ENCODE results near the gene TAMALIN. TPM values are rescaled to one million over a fixed set of nuclear protein-coding genes. Genes with fewer than 3 reads are reported as not detected.

Gene TAMALIN
- total and polyA plus RNA-seq, 7 experiments from 2014 or later: 1.1 to 501 (median 30.1) TPM

DNA sequence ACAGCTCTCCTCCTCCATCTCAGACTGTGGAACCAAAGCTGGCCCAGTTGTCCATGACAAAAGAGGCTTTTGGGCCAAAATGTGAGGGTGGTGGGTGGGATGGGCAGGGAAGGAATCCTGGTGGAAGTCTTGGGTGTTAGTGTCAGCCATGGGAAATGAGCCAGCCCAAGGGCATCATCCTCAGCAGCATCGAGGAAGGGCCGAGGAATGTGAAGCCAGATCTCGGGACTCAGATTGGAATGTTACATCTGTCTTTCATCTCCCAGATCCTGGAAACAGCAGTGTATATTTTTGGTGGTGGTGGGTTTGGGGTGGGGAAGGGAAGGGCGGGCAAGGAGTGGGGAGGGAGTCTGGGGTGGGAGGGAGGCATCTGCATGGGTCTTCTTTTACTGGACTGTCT lies 11.8 kb upstream of the TAMALIN start:
- intact Hi-C loops (cut with micrococcal nuclease): no loop called here
- Histone ChIP-seq H3K36me3 (ENCODE audit: control insufficient read depth in 2 of 3, insufficient read depth in 3 of 3, low read length in 3 of 3) (peaks cover 0 to 19% (median 0%) of the 10 kb centered on the region in 3 experiments), H3K27ac (ENCODE audit: low read depth, low read length) (no peak overlapping the region), H3K9me3 (ENCODE audit: control insufficient read depth in 2 of 3, low read length in 3 of 3) (no peaks in the 10 kb centered on the region), H3K4me1 (ENCODE audit: control insufficient read depth in 2 of 2, insufficient read depth in 2 of 2, low read length in 2 of 2) (no peaks in the 10 kb centered on the region), H3K27me3 (ENCODE audit: control insufficient read depth in 2 of 2, insufficient read depth in 2 of 2, low read length in 2 of 2) (no peaks in the 10 kb centered on the region), H3K4me3 (ENCODE audit: low read length) (no peak overlapping the region)
- Mint-ChIP-seq H3K4me1 (peaks cover 4 to 8% (median 5%) of the 10 kb centered on the region in 7 donors), H3K27me3 (no peaks in the 10 kb centered on the region), H3K36me3 (peaks cover 0 to 17% (median 4%) of the 10 kb centered on the region in 5 donors), H3K27ac (peak overlapping the region in 1 of 9 donors; percentile 37), H3K9me3 (no peaks in the 10 kb centered on the region), H3K4me3 (no peak overlapping the region)
- DNase-seq: no peak
- ATAC-seq: no peak
- POLR2A ChIA-PET: interaction anchor here (1.1 to 1.2 kb wide), 2 partner anchors 13 to 24 kb away, joined by 3 read pairs; no protein-coding TSS in a partner anchor
- CTCF ChIA-PET: interaction anchor here (1.4 to 14.3 kb wide), 3 partner anchors 28 to 90 kb away, joined by 4 to 319 read pairs (median 10); no protein-coding TSS in a partner anchor

- DNase-seq: no peak
- H3K27me3 Mint-ChIP-seq: no peaks in the 10 kb centered on the region
- ChIA-PET CTCF (interaction anchor here (0.9 to 14.3 kb wide), 2 partner anchors 26 to 75 kb away, joined by 3 to 319 read pairs; no protein-coding TSS in a partner anchor), POLR2A (interaction anchor here (1.3 kb wide), 1 partner anchor 25 kb away, joined by 4 read pairs; no protein-coding TSS in a partner anchor)
- ATAC-seq: no peak
- no peaks in the 10 kb centered on the region for H3K4me1 ChIP-seq (ENCODE audit: control insufficient read depth in 2 of 2, insufficient read depth in 2 of 2, low read length in 2 of 2)
- no peaks in the 10 kb centered on the region for H3K27me3 ChIP-seq (ENCODE audit: control insufficient read depth in 2 of 2, insufficient read depth in 2 of 2, low read length in 2 of 2)
- H3K9me3 Mint-ChIP-seq: no peaks in the 10 kb centered on the region
- H3K27ac Mint-ChIP-seq: no peak overlapping the region
- H3K36me3 Mint-ChIP-seq: peaks cover 0 to 13% (median 4%) of the 10 kb centered on the region in 5 donors
- peaks cover 0 to 13% (median 0%) of the 10 kb centered on the region in 3 experiments for H3K36me3 ChIP-seq (ENCODE audit: control insufficient read depth in 2 of 3, insufficient read depth in 3 of 3, low read length in 3 of 3)
- no peak overlapping the region for H3K4me3 Mint-ChIP-seq
- no peaks in the 10 kb centered on the region for H3K9me3 ChIP-seq (ENCODE audit: control insufficient read depth in 2 of 3, low read length in 3 of 3)
- no peak overlapping the region for H3K27ac ChIP-seq (ENCODE audit: low read depth, low read length)
- no peak overlapping the region for H3K4me3 ChIP-seq (ENCODE audit: low read length)
- intact Hi-C loops (cut with micrococcal nuclease): no loop called here
- H3K4me1 Mint-ChIP-seq: peaks cover 4 to 8% (median 5%) of the 10 kb centered on the region in 7 donors
Observed at GRCh38 chr12:51997136-51997535, 9.6 kb upstream of the TAMALIN start.

GRCh38 chr12:52003016-52003550 lies 3.7 kb upstream of the TAMALIN start:
- H3K36me3 Mint-ChIP-seq: peaks cover 0 to 4% (median 0%) of the 10 kb centered on the region in 5 donors

GRCh38 chr12:52003591-52003990 lies 3.2 kb upstream of the TAMALIN start:
- ATAC-seq: no peak
- DNase-seq: no peak
- peaks cover 0 to 6% (median 0%) of the 10 kb centered on the region in 3 experiments for H3K36me3 ChIP-seq (ENCODE audit: control insufficient read depth in 2 of 3, insufficient read depth in 3 of 3, low read length in 3 of 3)
- H3K9me3 Mint-ChIP-seq: no peaks in the 10 kb centered on the region
- peak overlapping the region in 3 of 9 donors; percentile 9 to 78 (median 24) for H3K27ac Mint-ChIP-seq
- H3K4me1 Mint-ChIP-seq: peaks cover 4 to 22% (median 16%) of the 10 kb centered on the region in 7 donors
- POLR2A ChIA-PET: interaction anchor here (0.7 to 10.3 kb wide), 4 partner anchors 10 to 19 kb away, joined by 3 to 162 read pairs (median 4); no protein-coding TSS in a partner anchor
- peaks cover 0 to 10% of the 10 kb centered on the region in 2 donors for H3K4me1 ChIP-seq (ENCODE audit: control insufficient read depth in 2 of 2, insufficient read depth in 2 of 2, low read length in 2 of 2)
- H3K27ac ChIP-seq (ENCODE audit: low read depth, low read length): no peak overlapping the region
- CTCF ChIA-PET: interaction anchor here (0.8 to 13.0 kb wide), 6 partner anchors 11 to 635 kb away, joined by 3 to 316 read pairs (median 8); no protein-coding TSS in a partner anchor
- no peak overlapping the region for H3K4me3 Mint-ChIP-seq
- no peaks in the 10 kb centered on the region for H3K9me3 ChIP-seq (ENCODE audit: control insufficient read depth in 2 of 3, low read length in 3 of 3)
- H3K4me3 ChIP-seq (ENCODE audit: low read length): no peak overlapping the region
- peaks cover 0 to 45% (median 0%) of the 10 kb centered on the region in 5 donors for H3K27me3 Mint-ChIP-seq
- H3K36me3 Mint-ChIP-seq: peaks cover 0 to 5% (median 0%) of the 10 kb centered on the region in 5 donors
- intact Hi-C loops (cut with micrococcal nuclease): no loop called here
- H3K27me3 ChIP-seq (ENCODE audit: control insufficient read depth in 2 of 2, insufficient read depth in 2 of 2, low read length in 2 of 2): no peaks in the 10 kb centered on the region

More at GRCh38 chr12:52003016-52003550, 3.7 kb upstream of the TAMALIN start:
- Histone ChIP-seq H3K27me3 (ENCODE audit: control insufficient read depth in 2 of 2, insufficient read depth in 2 of 2, low read length in 2 of 2) (no peaks in the 10 kb centered on the region), H3K4me1 (ENCODE audit: control insufficient read depth in 2 of 2, insufficient read depth in 2 of 2, low read length in 2 of 2) (peaks cover 0 to 7% of the 10 kb centered on the region in 2 donors), H3K4me3 (ENCODE audit: low read length) (no peak overlapping the region), H3K9me3 (ENCODE audit: control insufficient read depth in 2 of 3, low read length in 3 of 3) (no peaks in the 10 kb centered on the region), H3K36me3 (ENCODE audit: control insufficient read depth in 2 of 3, insufficient read depth in 3 of 3, low read length in 3 of 3) (peaks cover 0 to 6% (median 0%) of the 10 kb centered on the region in 3 experiments), H3K27ac (ENCODE audit: low read depth, low read length) (no peak overlapping the region)
- CTCF ChIA-PET: interaction anchor here (0.8 to 13.0 kb wide), 5 partner anchors 10 to 634 kb away, joined by 3 to 316 read pairs (median 10); no protein-coding TSS in a partner anchor
- POLR2A ChIA-PET: interaction anchor here (0.7 to 10.3 kb wide), 4 partner anchors 10 to 19 kb away, joined by 3 to 162 read pairs (median 4); no protein-coding TSS in a partner anchor
- H3K9me3 Mint-ChIP-seq: no peaks in the 10 kb centered on the region
- intact Hi-C loops (cut with micrococcal nuclease): no loop called here
- peaks cover 0 to 41% (median 0%) of the 10 kb centered on the region in 5 donors for H3K27me3 Mint-ChIP-seq
- H3K27ac Mint-ChIP-seq: peak overlapping the region in 1 of 9 donors; percentile 78
- peaks cover 0 to 17% (median 13%) of the 10 kb centered on the region in 7 donors for H3K4me1 Mint-ChIP-seq
- ATAC-seq (no peak), DNase-seq (no peak)
- peak overlapping the region in 1 of 10 donors; percentile 42 for H3K4me3 Mint-ChIP-seq

GRCh38 chr12:52004042-52004648 lies 2.6 kb upstream of the TAMALIN start:
- CTCF ChIA-PET: interaction anchor here (0.9 to 13.0 kb wide), 7 partner anchors 11 to 32 kb away, joined by 3 to 316 read pairs (median 5); no protein-coding TSS in a partner anchor
- peaks cover 0 to 8% (median 0%) of the 10 kb centered on the region in 5 donors for H3K36me3 Mint-ChIP-seq

More at GRCh38 chr12:52004042-52004648, 2.6 kb upstream of the TAMALIN start:
- Mint-ChIP-seq H3K27me3 (peaks cover 0 to 45% (median 0%) of the 10 kb centered on the region in 5 donors), H3K9me3 (no peaks in the 10 kb centered on the region), H3K4me3 (no peak overlapping the region), H3K4me1 (peaks cover 6 to 27% (median 19%) of the 10 kb centered on the region in 7 donors), H3K27ac (peak overlapping the region in 2 of 9 donors; percentile 24 to 67)
- Histone ChIP-seq H3K36me3 (ENCODE audit: control insufficient read depth in 2 of 3, insufficient read depth in 3 of 3, low read length in 3 of 3) (peaks cover 0 to 6% (median 0%) of the 10 kb centered on the region in 3 experiments), H3K9me3 (ENCODE audit: control insufficient read depth in 2 of 3, low read length in 3 of 3) (no peaks in the 10 kb centered on the region), H3K27me3 (ENCODE audit: control insufficient read depth in 2 of 2, insufficient read depth in 2 of 2, low read length in 2 of 2) (no peaks in the 10 kb centered on the region), H3K4me1 (ENCODE audit: control insufficient read depth in 2 of 2, insufficient read depth in 2 of 2, low read length in 2 of 2) (peaks cover 0 to 11% of the 10 kb centered on the region in 2 donors), H3K4me3 (ENCODE audit: low read length) (no peak overlapping the region), H3K27ac (ENCODE audit: low read depth, low read length) (no peak overlapping the region)
- intact Hi-C loops (cut with micrococcal nuclease): loop anchor here in 1 of 2 donors (1.0 kb wide), 1 partner anchor 16 kb away; no protein-coding TSS in a partner anchor
- ATAC-seq (no peak), DNase-seq (no peak)
- POLR2A ChIA-PET: interaction anchor here (1.3 to 10.3 kb wide), 3 partner anchors 11 to 20 kb away, joined by 4 to 162 read pairs (median 5); no protein-coding TSS in a partner anchor

Data from naive thymus-derived CD4-positive, alpha-beta T cell (primary cell).